Measurements from ENCODE around the gene TMEM151B.
A peak's percentile ranks its signal among the peaks of the same experiment; 100 is the strongest.
"Not testable (repeated sequence)": the region's sequence is repeated elsewhere in the genome, so short reads cannot be mapped to it uniquely, and the experiment has no call there.

TMEM151B gene

GRCh38 chr6:44309092-44309491 is 38.8 kb downstream of the TMEM151B start:
- no peak for DNase-seq

GRCh38 chr6:44309631-44310030 is 39.4 kb downstream of the TMEM151B start:
- no peak for DNase-seq

- no peak for DNase-seq
Measured at GRCh38 chr6:44310241-44310640, 40.0 kb downstream of the TMEM151B start.

GRCh38 chr6:44311304-44311703 is 41.1 kb downstream of the TMEM151B start:
- no peak for DNase-seq

- no peak for DNase-seq
Measured at GRCh38 chr6:44311767-44312166, 41.5 kb downstream of the TMEM151B start.

- DNase-seq: peak; percentile 92
Measured at GRCh38 chr6:44312901-44313788, 42.9 kb downstream of the TMEM151B start, which contains the start of gene AARS2. TSS of gene AARS2 (minus strand) at chr6:44313347. CDS start at chr6:44313323, 24 bp downstream.

GRCh38 chr6:44314657-44315056 is 44.4 kb downstream of the TMEM151B start:
- DNase-seq: not testable (repeated sequence)

GRCh38 chr6:44315516-44315915 is 45.3 kb downstream of the TMEM151B start:
- no peak for DNase-seq

GRCh38 chr6:44315951-44316350 is 45.7 kb downstream of the TMEM151B start:
- DNase-seq: no peak

- no peak for DNase-seq
Measured at GRCh38 chr6:44316481-44316880, 46.2 kb downstream of the TMEM151B start.

- not testable (repeated sequence) for DNase-seq
Measured at GRCh38 chr6:44317136-44317631, 46.9 kb downstream of the TMEM151B start.

- no peak for DNase-seq
Measured at GRCh38 chr6:44321210-44321609, 51.0 kb downstream of the TMEM151B start.

GRCh38 chr6:44327096-44327495 is 56.8 kb downstream of the TMEM151B start:
- no peak for DNase-seq

GRCh38 chr6:44327760-44328159 is 57.5 kb downstream of the TMEM151B start:
- no peak for DNase-seq

GRCh38 chr6:44328203-44328602 is 58.0 kb downstream of the TMEM151B start:
- DNase-seq: not testable (repeated sequence)

- DNase-seq: no peak
Measured at GRCh38 chr6:44329858-44330257, 59.6 kb downstream of the TMEM151B start.

GRCh38 chr6:44332585-44332984 is 62.3 kb downstream of the TMEM151B start:
- no peak for DNase-seq

- DNase-seq: no peak
Measured at GRCh38 chr6:44333273-44333919, 63.1 kb downstream of the TMEM151B start.

GRCh38 chr6:44333942-44334341 is 63.7 kb downstream of the TMEM151B start:
- no peak for DNase-seq

- DNase-seq: no peak
Measured at GRCh38 chr6:44335631-44336030, 65.4 kb downstream of the TMEM151B start.

GRCh38 chr6:44338228-44339122 is 68.2 kb downstream of the TMEM151B start:
- peak; percentile 64 for DNase-seq

- no peak for DNase-seq
Measured at GRCh38 chr6:44339301-44339700, 69.1 kb downstream of the TMEM151B start.

Measured in NCI-H345 (cell line).